IMR-90 (cell line): ENCODE data around the gene FGB.

Source experiments
- BHLHE40 ChIP-seq: fragments of 150-350 bp; IDR thresholded peaks from 2 replicates; pipeline ENCODE4 v1.6.1; 2016; ENCODE audit warnings: mild to moderate bottlenecking, low read depth, low read length
- CEBPB ChIP-seq: IDR thresholded peaks from 2 replicates; pipeline ENCODE4 v1.6.1; 2012; ENCODE audit warnings: low read depth, low read length, improper control_type of control experiment
- CHD1 ChIP-seq: IDR thresholded peaks from 2 replicates; pipeline ENCODE4 v1.6.1; 2012; ENCODE audit warnings: low read depth, low read length, improper control_type of control experiment
- CTCF ChIP-seq: conservative IDR thresholded peaks from 2 replicates; pipeline ENCODE4 v1.5.1; 2012; ENCODE audit warnings: mild to moderate bottlenecking, low read depth, low read length, improper control_type of control experiment
- ELK1 ChIP-seq: fragments of 150-350 bp; IDR thresholded peaks from 2 replicates; pipeline ENCODE4 v1.6.1; 2016; ENCODE audit warnings: low read depth, mild to moderate bottlenecking, low read length, moderate library complexity, borderline replicate concordance
- MAFK ChIP-seq: IDR thresholded peaks from 2 replicates; pipeline ENCODE4 v1.6.1; 2012; ENCODE audit warnings: low read depth, low read length, improper control_type of control experiment
- MAZ ChIP-seq: IDR thresholded peaks from 2 replicates; pipeline ENCODE4 v1.6.1; 2012; ENCODE audit warnings: low read depth, mild to moderate bottlenecking, low read length, improper control_type of control experiment, moderate library complexity, borderline replicate concordance
- POLR2A ChIP-seq: IDR thresholded peaks from 2 replicates; pipeline ENCODE4 v1.6.1; 2012; ENCODE audit warnings: mild to moderate bottlenecking, low read depth, low read length
- RAD21 ChIP-seq: IDR thresholded peaks from 2 replicates; pipeline ENCODE4 v1.6.1; 2012; ENCODE audit warnings: low read length, improper control_type of control experiment
- RCOR1 ChIP-seq: IDR thresholded peaks from 2 replicates; pipeline ENCODE4 v1.6.1; 2012; ENCODE audit warnings: mild to moderate bottlenecking, low read length, improper control_type of control experiment; ENCODE audit not compliant: insufficient replicate concordance
- RFX5 ChIP-seq: IDR thresholded peaks from 2 replicates; pipeline ENCODE4 v1.8.0; 2012; ENCODE audit warnings: low read depth, mild to moderate bottlenecking, low read length, moderate library complexity

GRCh38 chr4:154578919-154579318, 16.1 kb downstream of the FGB start:
- TF ChIP-seq CTCF (no peak), POLR2A (no peak), CEBPB (no peak), ELK1 (no peak), BHLHE40 (no peak), RAD21 (no peak), MAZ (no peak), CHD1 (no peak), MAFK (no peak), RFX5 (no peak), RCOR1 (no peak)
